OCI-LY7 (cell line): ENCODE results near the gene THRB. TPM values are rescaled to one million over a fixed set of nuclear protein-coding genes. Genes with fewer than 3 reads are reported as not detected.

Experiments used
- BruUV-seq: library from RNA; stranded (reverse); fragments of 400-500 nt; replicated peaks from 2 replicates; lab custom pipeline; 2021; lab: Mats Ljungman, UMichigan
- CTCF ChIA-PET: fragments of 300-600 bp; sonication (Branson Sonifier 250); formaldehyde crosslinking; loops from one replicate; lab custom pipeline; 2022; ENCODE audit warnings: antibody characterized with exemption; ENCODE audit not compliant: unreplicated experiment; lab: Charles Lee
- POLR2A ChIA-PET: fragments of 300-600 bp; sonication (Branson Sonifier 250); formaldehyde crosslinking; loops from one replicate; lab custom pipeline; 2022; ENCODE audit warnings: antibody characterized with exemption; lab: Charles Lee
- DNase-seq: peaks from one replicate; pipeline ENCODE4 v3.0.0-alpha.2; 2015; ENCODE audit warnings: low spot score
- H2AFZ ChIP-seq: fragments of 200-600 bp; sonication (generic), shearing (Covaris generic); 2 replicates; pipeline ENCODE4 v1.6.1; 2014; ENCODE audit warnings: mild to moderate bottlenecking, antibody characterized with exemption, low read length, moderate library complexity
- H3K27ac ChIP-seq: fragments of 200-600 bp; sonication (generic); 2 replicates; pipeline ENCODE4 v1.5.1; 2014; ENCODE audit warnings: mixed run types, low read depth, mild to moderate bottlenecking, moderate library complexity, low read length, inconsistent platforms; ENCODE audit not compliant: poor library complexity, severe bottlenecking
- H3K36me3 ChIP-seq: fragments of 200-600 bp; sonication (generic); 2 replicates; pipeline ENCODE4 v1.6.1; 2014; ENCODE audit warnings: mild to moderate bottlenecking, antibody characterized with exemption, low read length, moderate library complexity, mixed read lengths; ENCODE audit not compliant: insufficient read depth
- H3K4me1 ChIP-seq: fragments of 200-600 bp; sonication (generic); 2 replicates; pipeline ENCODE4 v1.5.1; 2014; ENCODE audit warnings: mild to moderate bottlenecking, low read length; ENCODE audit not compliant: insufficient read depth, poor library complexity, severe bottlenecking
- H3K4me2 ChIP-seq: fragments of 200-600 bp; sonication (generic); 2 replicates; pipeline ENCODE4 v1.6.1; 2014; ENCODE audit warnings: mild to moderate bottlenecking, low read length
- H3K4me3 ChIP-seq: fragments of 200-600 bp; sonication (generic); 2 replicates; pipeline ENCODE4 v1.5.1; 2014; ENCODE audit warnings: mild to moderate bottlenecking, low read depth, low read length; ENCODE audit not compliant: poor library complexity, severe bottlenecking
- H3K79me2 ChIP-seq: fragments of 200-600 bp; sonication (generic); 2 replicates; pipeline ENCODE4 v1.6.1; 2016; ENCODE audit warnings: low read depth, mild to moderate bottlenecking, low read length, moderate library complexity, mixed read lengths; ENCODE audit not compliant: insufficient read depth
- H3K9me2 ChIP-seq: fragments of 200-600 bp; sonication (generic); 2 replicates; pipeline ENCODE4 v1.6.1; 2016; ENCODE audit warnings: mild to moderate bottlenecking, low read length, mixed read lengths; ENCODE audit not compliant: insufficient read depth
- H3K9me3 ChIP-seq: fragments of 200-600 bp; sonication (generic); 2 replicates; pipeline ENCODE4 v1.6.1; 2014; ENCODE audit warnings: mild to moderate bottlenecking, mixed run types, low read length, mixed read lengths
- H4K20me1 ChIP-seq: fragments of 200-600 bp; sonication (generic); 2 replicates; pipeline ENCODE4 v1.6.1; 2014; ENCODE audit warnings: mild to moderate bottlenecking, antibody characterized with exemption, low read length, moderate library complexity, mixed read lengths; ENCODE audit not compliant: insufficient read depth
- EZH2phosphoT487 ChIP-seq: fragments of 200-600 bp; sonication (generic); IDR thresholded peaks from 2 replicates; pipeline ENCODE4 v1.6.1; 2018; ENCODE audit warnings: low read depth, borderline replicate concordance, mild to moderate bottlenecking, mixed run types, antibody characterized with exemption, low read length, moderate library complexity, mixed read lengths
- intact Hi-C: fragments of 100-400 bp; cut with micrococcal nuclease; formaldehyde crosslinking; loops from one replicate; pipeline ENCODE4 v1.10.0; 2022; ENCODE audit not compliant: unreplicated experiment
- total RNA-seq, 2 experiments: library from RNA; depleted of rRNA in 1 of 2; stranded (reverse); fragments of >200 nt in 1 of 2; shearing (Covaris generic) in 1 of 2; gene quantifications; 2 replicates each; pipeline ENCODE4 v1.2.3, GENCODE V29; 2014 to 2022
- TF ChIP-seq, protein P1 (sequence below): fragments of 200-600 bp; sonication (generic); conservative IDR thresholded peaks from 2 replicates; pipeline ENCODE4 v1.5.1; 2014; ENCODE audit warnings: mild to moderate bottlenecking, antibody characterized with exemption, low read length, moderate library complexity, mixed read lengths

Gene THRB
- total RNA-seq, 2 experiments from 2014 or later = not detected

DNA sequence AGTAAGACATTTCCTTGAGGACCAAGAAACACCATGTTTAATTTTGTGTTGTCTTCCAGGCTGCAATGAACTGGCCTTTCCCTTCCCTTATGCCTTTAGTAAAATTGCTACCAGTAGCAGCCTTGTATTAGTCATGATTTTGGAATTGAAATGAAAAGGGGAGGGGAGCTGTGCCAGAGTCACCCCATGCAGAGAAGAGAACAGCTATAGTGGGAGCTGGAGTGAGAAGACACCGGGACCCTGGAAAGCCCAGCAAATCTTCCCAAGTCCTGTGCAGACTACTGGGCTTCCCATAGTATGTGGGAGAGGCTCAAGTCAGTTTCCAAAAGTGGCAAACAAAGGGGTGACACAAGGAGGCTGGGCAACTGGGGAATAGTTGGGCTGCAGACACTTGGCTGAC, 371.1 kb downstream of the THRB start:
- intact Hi-C loops = no loop called here
- no peak for TF ChIP-seq EZH2phosphoT487
- TF ChIP-seq, protein P1, sequence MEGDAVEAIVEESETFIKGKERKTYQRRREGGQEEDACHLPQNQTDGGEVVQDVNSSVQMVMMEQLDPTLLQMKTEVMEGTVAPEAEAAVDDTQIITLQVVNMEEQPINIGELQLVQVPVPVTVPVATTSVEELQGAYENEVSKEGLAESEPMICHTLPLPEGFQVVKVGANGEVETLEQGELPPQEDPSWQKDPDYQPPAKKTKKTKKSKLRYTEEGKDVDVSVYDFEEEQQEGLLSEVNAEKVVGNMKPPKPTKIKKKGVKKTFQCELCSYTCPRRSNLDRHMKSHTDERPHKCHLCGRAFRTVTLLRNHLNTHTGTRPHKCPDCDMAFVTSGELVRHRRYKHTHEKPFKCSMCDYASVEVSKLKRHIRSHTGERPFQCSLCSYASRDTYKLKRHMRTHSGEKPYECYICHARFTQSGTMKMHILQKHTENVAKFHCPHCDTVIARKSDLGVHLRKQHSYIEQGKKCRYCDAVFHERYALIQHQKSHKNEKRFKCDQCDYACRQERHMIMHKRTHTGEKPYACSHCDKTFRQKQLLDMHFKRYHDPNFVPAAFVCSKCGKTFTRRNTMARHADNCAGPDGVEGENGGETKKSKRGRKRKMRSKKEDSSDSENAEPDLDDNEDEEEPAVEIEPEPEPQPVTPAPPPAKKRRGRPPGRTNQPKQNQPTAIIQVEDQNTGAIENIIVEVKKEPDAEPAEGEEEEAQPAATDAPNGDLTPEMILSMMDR = no peak
- no peaks in the 10 kb centered on the region for H3K36me3 ChIP-seq
- ChIA-PET CTCF (no interaction called here), POLR2A (no interaction called here)
- no peak overlapping the region for H3K4me3 ChIP-seq
- no peak overlapping the region for H3K27ac ChIP-seq
- H2AFZ ChIP-seq = no peak overlapping the region
- no peaks in the 10 kb centered on the region for H3K79me2 ChIP-seq
- H4K20me1 ChIP-seq = no peaks in the 10 kb centered on the region
- BruUV-seq = no TSS peak
- no peak for DNase-seq
- no peaks in the 10 kb centered on the region for H3K4me1 ChIP-seq
- no peaks in the 10 kb centered on the region for H3K9me2 ChIP-seq
- H3K4me2 ChIP-seq = no peak overlapping the region
- no peaks in the 10 kb centered on the region for H3K9me3 ChIP-seq

DNA sequence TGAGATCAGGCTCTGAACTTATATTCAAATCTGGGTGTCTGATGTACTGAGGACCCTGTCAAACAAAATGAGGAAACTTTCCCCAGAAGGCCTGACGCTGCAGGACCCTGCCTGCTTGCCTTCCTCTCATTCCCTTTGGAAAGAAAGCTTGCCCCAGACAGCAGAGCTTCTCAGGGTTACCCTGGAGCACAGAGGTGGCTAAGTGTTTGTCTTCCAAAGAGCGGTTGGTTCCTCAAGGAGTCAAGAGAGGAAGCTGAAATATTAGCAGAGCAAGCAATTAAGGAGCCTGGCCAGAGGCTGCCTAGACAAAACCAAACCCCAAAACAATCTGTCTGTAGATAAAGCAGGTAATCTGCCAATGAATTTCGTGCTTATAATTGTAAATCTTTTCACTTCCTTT, 374.2 kb downstream of the THRB start:
- H3K9me3 ChIP-seq = no peaks in the 10 kb centered on the region
- POLR2A ChIA-PET = interaction anchor here (0.7 kb wide), 1 partner anchor 52 kb away, joined by 3 read pairs; no protein-coding TSS in a partner anchor
- no peaks in the 10 kb centered on the region for H4K20me1 ChIP-seq
- intact Hi-C loops = no loop called here
- DNase-seq = no peak
- H3K4me3 ChIP-seq = no peak overlapping the region
- H3K27ac ChIP-seq = no peak overlapping the region
- no peaks in the 10 kb centered on the region for H3K79me2 ChIP-seq
- H3K36me3 ChIP-seq = no peaks in the 10 kb centered on the region
- CTCF ChIA-PET = no interaction called here
- TF ChIP-seq, protein P1 = no peak
- no peak for TF ChIP-seq EZH2phosphoT487
- H3K9me2 ChIP-seq = no peaks in the 10 kb centered on the region
- H2AFZ ChIP-seq = no peak overlapping the region
- no TSS peak for BruUV-seq
- H3K4me2 ChIP-seq = no peak overlapping the region
- H3K4me1 ChIP-seq = no peaks in the 10 kb centered on the region

DNA sequence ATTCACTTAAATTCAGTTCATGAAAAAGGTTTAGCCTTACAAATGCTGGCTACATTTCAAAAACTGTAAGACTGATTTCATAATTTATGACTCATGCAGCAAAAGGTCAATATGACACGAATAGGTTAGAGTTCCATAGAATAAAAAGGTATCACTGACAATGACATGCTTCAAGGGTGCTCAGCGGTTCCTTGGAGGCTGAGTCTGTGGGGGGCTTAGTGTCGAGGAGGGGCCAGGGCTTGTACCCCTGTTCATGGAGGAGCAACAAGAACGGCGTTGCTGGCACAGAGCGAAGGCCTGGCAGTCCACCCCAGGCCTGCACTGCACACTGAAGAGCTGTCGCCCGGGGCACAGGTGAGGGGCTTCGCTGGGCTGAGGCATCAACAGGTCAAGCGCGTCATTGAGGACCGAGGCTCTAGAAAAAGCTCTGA, 375.3 kb downstream of the THRB start:
- Histone ChIP-seq H3K4me1 (no peaks in the 10 kb centered on the region), H3K79me2 (no peaks in the 10 kb centered on the region), H3K36me3 (no peaks in the 10 kb centered on the region), H4K20me1 (no peaks in the 10 kb centered on the region), H3K9me2 (no peaks in the 10 kb centered on the region), H3K4me3 (no peak overlapping the region), H3K9me3 (no peaks in the 10 kb centered on the region), H2AFZ (no peak overlapping the region), H3K27ac (no peak overlapping the region), H3K4me2 (no peak overlapping the region)
- intact Hi-C loops = no loop called here
- ChIA-PET CTCF (no interaction called here), POLR2A (interaction anchor here (0.8 kb wide), 1 partner anchor 14 kb away, joined by 3 read pairs; no protein-coding TSS in a partner anchor)
- DNase-seq = no peak
- BruUV-seq = no TSS peak
- TF ChIP-seq, protein P1 = no peak
- no peak for TF ChIP-seq EZH2phosphoT487
